Measurements from ENCODE around the gene ANKRD40.
"Not testable (repeated sequence)": the region's sequence is repeated elsewhere in the genome, so short reads cannot be mapped to it uniquely, and the experiment has no call there.

Gene ANKRD40

DNA sequence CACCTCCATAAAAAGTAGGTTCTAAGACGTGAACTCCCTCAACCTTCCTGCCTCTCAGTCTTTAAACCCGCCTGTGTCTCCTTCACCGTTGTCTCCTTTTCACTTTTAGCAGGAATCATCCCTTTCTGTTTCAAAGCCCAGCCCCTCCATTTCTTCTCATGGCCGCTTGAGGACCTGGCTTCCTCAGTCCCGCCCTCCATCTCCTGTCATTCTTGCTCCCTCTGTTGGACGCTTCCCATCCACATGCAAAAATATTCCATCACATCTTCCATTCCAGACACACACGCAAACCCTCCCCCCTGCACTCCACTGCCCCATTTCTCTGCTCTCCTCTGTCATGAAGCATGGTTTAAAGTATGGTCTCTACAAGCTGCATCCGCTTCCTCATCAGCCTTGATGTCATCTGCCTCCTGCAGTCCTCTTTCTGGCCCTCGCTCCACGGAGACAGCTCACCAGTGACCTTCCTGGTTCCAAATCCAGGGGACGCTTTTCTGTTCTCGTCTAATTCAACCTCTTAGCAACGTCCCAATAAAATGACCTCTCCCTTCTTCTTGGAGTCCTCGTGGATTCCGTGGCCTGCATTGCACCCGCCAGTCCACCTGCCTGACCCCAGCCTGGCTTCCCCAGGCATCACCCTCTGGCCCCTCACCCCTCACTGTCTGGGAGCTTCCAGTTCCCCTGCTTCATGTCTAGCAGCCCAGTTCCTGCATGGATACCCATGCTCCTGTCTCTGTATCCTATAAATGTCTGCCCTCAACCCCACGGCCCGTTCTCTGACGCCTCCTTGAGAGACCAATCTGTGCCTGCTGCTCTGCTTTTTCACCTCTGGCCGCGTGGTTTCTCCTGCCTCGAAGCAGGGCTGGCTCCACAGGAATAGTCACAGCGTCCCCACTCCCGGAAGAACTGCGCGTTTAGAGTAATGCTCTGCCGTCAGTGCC lies 26.2 kb downstream of the ANKRD40 start:
- TF ChIP-seq LEF1 (IDR thresholded peaks at IDR 0.05; ENCODE audit: borderline replicate concordance), result no peak
- 0 out of 2 replicates have a peak, but pooled peaks have one; percentile 6 for TF ChIP-seq CTBP1 (IDR thresholded peaks at IDR 0.05; ENCODE audit: borderline replicate concordance)
- TF ChIP-seq, protein P1, sequence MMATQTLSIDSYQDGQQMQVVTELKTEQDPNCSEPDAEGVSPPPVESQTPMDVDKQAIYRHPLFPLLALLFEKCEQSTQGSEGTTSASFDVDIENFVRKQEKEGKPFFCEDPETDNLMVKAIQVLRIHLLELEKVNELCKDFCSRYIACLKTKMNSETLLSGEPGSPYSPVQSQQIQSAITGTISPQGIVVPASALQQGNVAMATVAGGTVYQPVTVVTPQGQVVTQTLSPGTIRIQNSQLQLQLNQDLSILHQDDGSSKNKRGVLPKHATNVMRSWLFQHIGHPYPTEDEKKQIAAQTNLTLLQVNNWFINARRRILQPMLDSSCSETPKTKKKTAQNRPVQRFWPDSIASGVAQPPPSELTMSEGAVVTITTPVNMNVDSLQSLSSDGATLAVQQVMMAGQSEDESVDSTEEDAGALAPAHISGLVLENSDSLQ (IDR thresholded peaks at IDR 0.05), result peak; percentile 81
- peak; percentile 61; the same call in 1 of the 2 replicates for TF ChIP-seq L3MBTL2 (conservative IDR thresholded peaks at IDR 0.05)
- ChIA-PET CTCF (interaction anchor here (1.0 to 1.3 kb wide), 2 partner anchors 50 to 131 kb away, joined by 3 to 7 read pairs; no protein-coding TSS in a partner anchor), POLR2A (no interaction called here)
- DNase-seq (ENCODE audit: extremely low spot score), result peak; percentile 78

DNA sequence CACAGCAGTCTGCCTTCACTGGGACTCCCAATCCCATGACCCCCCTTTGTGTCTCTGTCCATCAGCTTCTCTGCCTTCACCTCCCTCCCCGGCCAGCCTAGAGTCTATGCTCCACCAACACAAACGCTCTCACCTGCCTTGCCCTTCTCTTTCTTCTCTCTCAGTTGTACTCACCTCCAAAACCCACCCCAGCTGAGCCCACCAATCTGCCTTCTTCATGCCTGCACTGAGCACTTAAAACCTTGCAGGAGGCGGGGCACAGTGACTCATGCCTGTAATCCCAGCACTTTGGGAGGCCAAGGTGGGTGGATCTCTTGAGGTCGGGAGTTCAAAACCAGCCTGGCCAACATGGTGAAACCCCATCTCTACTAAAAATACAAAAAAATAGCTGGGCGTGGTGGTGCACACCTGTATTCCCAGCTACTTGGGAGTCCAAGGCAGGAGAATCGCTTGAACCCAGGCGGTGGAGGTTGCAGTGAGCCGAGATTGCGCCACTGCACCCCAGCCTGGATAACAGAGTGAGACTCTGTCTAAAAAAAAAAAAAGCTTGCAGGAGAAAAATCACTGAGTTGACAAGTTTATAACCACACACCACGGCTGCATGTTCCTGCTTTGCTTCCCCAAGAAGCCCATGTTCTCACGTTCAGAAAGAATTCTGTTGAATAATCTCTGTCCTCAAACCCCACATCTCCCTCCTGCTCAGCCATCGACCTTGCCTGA lies 27.0 kb downstream of the ANKRD40 start:
- DNase-seq (ENCODE audit: extremely low spot score), result not testable (repeated sequence)
- ChIA-PET POLR2A (interaction anchor here (1.0 kb wide), 1 partner anchor 28 kb away, joined by 3 read pairs; no protein-coding TSS in a partner anchor), CTCF (interaction anchor here (1.3 kb wide), 1 partner anchor 130 kb away, joined by 7 read pairs; no protein-coding TSS in a partner anchor)

DNA sequence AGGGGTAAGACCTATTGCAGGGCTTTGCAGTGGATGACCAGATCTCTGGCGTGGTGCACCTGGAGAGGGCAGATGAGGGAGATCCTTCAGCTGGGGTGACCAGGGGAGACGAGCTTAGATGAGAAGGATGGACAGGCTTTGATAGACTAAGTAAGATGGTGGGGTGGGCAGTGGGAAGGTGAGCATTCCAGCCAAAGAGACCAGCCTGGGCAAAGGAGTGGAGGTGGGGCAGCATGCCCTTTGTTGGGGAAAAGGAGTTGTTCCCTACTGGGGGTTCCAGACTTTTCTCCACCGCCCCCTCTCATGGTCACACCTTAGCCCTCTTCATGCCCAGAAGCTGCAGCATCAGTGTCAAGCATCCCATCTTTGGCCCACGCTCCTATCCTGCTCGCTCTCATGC lies 27.6 kb downstream of the ANKRD40 start:
- POLR2A ChIA-PET, result interaction anchor here (1.0 kb wide), 1 partner anchor 28 kb away, joined by 3 read pairs; no protein-coding TSS in a partner anchor
- no peak for TF ChIP-seq FOXM1 (IDR thresholded peaks at IDR 0.05; ENCODE audit: borderline replicate concordance)
- TF ChIP-seq ARNT (IDR thresholded peaks at IDR 0.05), result no peak
- no peak for TF ChIP-seq SP1 (IDR thresholded peaks at IDR 0.05)
- no peak for TF ChIP-seq FOXA1 (IDR thresholded peaks at IDR 0.05)
- TF ChIP-seq SUZ12 (IDR thresholded peaks at IDR 0.05), result no peak
- no peak for TF ChIP-seq CTBP1 (IDR thresholded peaks at IDR 0.05; ENCODE audit: borderline replicate concordance)
- TF ChIP-seq FOXK2 (IDR thresholded peaks at IDR 0.05), result no peak
- no peak for TF ChIP-seq ELF4 (IDR thresholded peaks at IDR 0.05)
- no peak for TF ChIP-seq ZNF384 (IDR thresholded peaks at IDR 0.05)
- no peak for TF ChIP-seq BHLHE40 (IDR thresholded peaks at IDR 0.05; ENCODE audit: borderline replicate concordance)
- no peak for TF ChIP-seq TARDBP (IDR thresholded peaks at IDR 0.05)
- TF ChIP-seq LEF1 (IDR thresholded peaks at IDR 0.05; ENCODE audit: borderline replicate concordance), result no peak
- TF ChIP-seq HDGF (IDR thresholded peaks at IDR 0.05; ENCODE audit: borderline replicate concordance), result no peak
- no peak for TF ChIP-seq L3MBTL2 (conservative IDR thresholded peaks at IDR 0.05)
- TF ChIP-seq NFRKB (IDR thresholded peaks at IDR 0.05), result no peak
- TF ChIP-seq, protein P1 (IDR thresholded peaks at IDR 0.05), result no peak
- no peak for DNase-seq (ENCODE audit: extremely low spot score)
- CTCF ChIA-PET, result no interaction called here

DNA sequence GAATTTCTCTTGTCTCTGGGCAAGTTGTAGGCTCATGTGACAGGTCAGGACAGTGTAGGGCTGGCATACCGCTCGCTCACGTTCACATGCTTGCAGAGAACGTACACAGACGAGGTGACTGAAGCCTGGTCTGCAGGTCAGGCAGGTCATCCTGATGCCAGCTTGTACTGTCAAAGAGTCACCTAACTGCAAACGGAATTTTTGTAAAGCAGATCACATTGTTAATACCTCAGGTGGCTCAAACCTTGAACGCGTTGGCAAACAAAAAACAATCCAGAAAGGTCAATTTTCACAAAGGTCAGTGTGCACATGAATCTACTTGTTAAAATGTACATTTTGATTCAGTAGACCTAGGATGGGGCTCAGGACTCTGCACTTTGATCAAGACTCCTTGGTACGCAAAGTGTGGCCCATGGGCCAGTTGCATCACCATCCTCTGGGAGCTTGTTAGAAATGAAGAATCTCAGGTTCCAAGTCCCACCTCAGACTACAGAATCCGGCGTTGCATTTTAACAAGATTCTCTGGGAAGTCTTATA lies 28.6 kb downstream of the ANKRD40 start:
- CTCF ChIA-PET, result no interaction called here
- DNase-seq (ENCODE audit: extremely low spot score), result no peak
- TF ChIP-seq SUZ12 (IDR thresholded peaks at IDR 0.05) (no peak), ARNT (IDR thresholded peaks at IDR 0.05) (no peak), ZNF384 (IDR thresholded peaks at IDR 0.05) (no peak), FOXK2 (IDR thresholded peaks at IDR 0.05) (no peak), LEF1 (IDR thresholded peaks at IDR 0.05; ENCODE audit: borderline replicate concordance) (no peak)
- TF ChIP-seq, protein P1 (IDR thresholded peaks at IDR 0.05), result no peak
- POLR2A ChIA-PET, result no interaction called here

DNA sequence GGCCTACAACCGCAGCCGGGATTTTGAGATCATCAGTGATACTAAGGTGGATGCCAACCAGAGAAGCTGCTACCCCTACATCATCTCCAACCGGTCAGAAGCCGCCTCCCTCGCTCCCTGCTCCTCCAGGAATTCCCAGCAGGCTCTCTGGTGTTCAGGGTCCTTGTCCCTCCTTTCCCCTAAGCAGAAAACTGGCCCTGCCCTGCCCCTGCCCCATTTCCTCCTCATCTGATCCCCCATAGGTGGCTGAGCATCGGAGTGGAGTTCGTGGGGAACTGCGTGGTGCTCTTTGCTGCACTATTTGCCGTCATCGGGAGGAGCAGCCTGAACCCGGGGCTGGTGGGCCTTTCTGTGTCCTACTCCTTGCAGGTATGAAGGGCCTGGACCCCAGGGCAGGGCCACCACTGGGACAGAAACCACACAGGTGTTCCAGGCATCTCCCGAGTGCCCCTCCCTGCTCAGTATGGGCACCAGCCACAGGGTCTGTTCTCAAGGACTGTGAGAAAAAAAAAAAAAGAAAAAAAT lies 29.8 kb downstream of the ANKRD40 start:
- ChIA-PET CTCF (no interaction called here), POLR2A (no interaction called here)
- TF ChIP-seq, protein P1 (IDR thresholded peaks at IDR 0.05), result no peak
- DNase-seq (ENCODE audit: extremely low spot score), result no peak
